Fibroblast of villous mesenchyme (primary cell): Measurements from ENCODE around the gene EXOSC9. TPM values are rescaled to one million over a fixed set of nuclear protein-coding genes. Genes with fewer than 3 reads are reported as not detected.

ENCODE experiments used
- DNase-seq: peaks from one replicate; pipeline ENCODE4 v3.0.0-alpha.2; 2010; ENCODE audit warnings: low read depth
- H3K4me3 ChIP-seq: 2 replicates; pipeline ENCODE4 v1.5.1; 2011; ENCODE audit warnings: low read depth, mild to moderate bottlenecking, low read length
- CTCF ChIP-seq: IDR thresholded peaks from 2 replicates; pipeline ENCODE4 v1.5.1; 2012; ENCODE audit warnings: low read depth, mild to moderate bottlenecking, low read length; ENCODE audit not compliant: insufficient read depth
- total RNA-seq: library from RNA; depleted of rRNA; stranded (reverse); fragments of >200 nt; gene quantifications from 2 replicates; pipeline ENCODE4 v1.2.3, GENCODE V29; 2012

The EXOSC9 gene
- total RNA-seq, 1 donor: 34.5 TPM

DNA sequence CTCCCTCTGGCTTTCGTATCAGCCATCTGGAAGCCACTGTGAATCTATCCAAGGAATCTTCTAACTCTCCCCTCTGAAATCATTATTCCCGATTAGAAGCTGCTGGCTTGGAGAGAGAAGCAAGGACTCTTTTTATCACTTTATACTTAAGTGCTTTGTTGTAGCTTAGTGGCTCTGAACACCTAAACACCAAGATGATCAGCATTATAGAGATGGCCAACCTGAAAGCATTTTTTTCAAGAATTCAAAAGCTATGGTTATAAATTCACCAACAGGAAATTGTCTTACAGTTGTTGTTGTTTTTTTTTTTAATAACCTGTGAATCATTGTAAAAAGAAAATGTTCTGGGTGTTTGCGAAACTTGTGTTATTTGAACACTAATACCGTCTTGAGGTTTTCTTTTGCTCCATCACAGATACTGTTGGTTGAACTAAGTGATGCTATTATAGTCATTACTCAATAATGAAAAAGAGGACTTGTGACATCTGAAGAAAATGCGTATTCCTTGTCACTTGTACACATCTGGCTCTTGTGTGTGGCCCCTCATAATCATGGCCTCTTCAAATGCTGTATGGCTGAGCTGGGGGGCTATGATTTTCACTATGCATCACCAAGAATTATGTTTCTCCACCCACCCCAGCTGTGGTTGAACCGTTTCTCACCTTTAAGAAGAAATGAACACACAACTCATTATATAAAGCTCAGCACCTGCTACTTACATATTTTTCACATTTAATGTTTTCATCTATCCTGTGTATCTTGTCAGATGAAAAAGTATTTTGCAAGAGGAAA, 24.3 kb upstream of the EXOSC9 start:
- DNase-seq: no peak
- no peak overlapping the region for H3K4me3 ChIP-seq
- TF ChIP-seq CTCF: no peak

DNA sequence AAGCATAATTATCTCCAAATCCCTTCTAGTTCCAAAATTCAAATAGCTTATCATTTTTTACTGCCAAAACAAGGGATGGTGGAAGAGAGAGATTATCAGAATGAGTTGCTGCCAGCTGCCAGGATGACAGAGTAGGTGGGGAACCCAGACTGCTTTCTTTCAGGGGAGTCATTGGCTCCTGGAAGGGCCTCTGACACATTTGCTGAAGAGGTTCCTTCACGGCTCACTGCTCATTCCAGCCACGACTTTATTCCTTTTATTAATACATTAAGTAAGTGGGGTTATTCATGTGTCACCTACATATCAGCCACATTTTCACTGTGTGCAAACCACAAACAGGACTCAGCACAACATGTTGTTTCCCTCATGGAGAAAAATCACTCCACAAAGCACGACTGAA, 23.5 kb upstream of the EXOSC9 start:
- no peak overlapping the region for H3K4me3 ChIP-seq
- DNase-seq: no peak
- no peak for TF ChIP-seq CTCF

GRCh38 chr4:121778991-121779628, 22.0 kb upstream of the EXOSC9 start:
- no peak for DNase-seq
- H3K4me3 ChIP-seq: no peak overlapping the region
- no peak for TF ChIP-seq CTCF

GRCh38 chr4:121783210-121783609, 17.9 kb upstream of the EXOSC9 start:
- no peak for DNase-seq
- H3K4me3 ChIP-seq: no peak overlapping the region
- TF ChIP-seq CTCF: no peak

- H3K4me3 ChIP-seq: no peak overlapping the region
- DNase-seq: no peak
- no peak for TF ChIP-seq CTCF
Measured at GRCh38 chr4:121784401-121784800, 16.7 kb upstream of the EXOSC9 start.

DNA sequence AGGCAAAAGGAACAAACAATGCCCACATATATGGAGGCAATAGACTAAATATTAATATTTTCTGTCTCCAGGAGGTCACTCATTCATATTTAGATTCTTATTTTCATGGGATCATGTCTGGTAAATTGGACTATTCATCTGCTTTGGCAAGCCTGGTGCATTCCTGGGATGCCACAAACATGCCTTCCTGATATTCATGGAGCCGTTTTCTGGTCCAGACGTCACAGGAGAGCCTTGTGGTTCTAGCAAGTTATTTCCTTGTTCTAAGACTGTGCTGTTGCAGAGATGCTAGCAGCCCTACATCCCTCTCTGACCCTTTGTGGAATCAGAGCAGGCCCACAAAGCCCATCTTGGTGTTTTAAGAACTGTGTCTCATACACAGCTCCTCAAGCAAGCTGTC, 16.1 kb upstream of the EXOSC9 start:
- peak; percentile 78 for DNase-seq
- no peak for TF ChIP-seq CTCF
- H3K4me3 ChIP-seq: no peak overlapping the region
